Neural progenitor cell (in vitro differentiated cells): Measurements from ENCODE around the gene KIF26B. TPM values are rescaled to one million over a fixed set of nuclear protein-coding genes. Genes with fewer than 3 reads are reported as not detected.

ENCODE experiments used
- DNase-seq: peaks from one replicate; pipeline ENCODE4 v3.0.0-alpha.2; 2016; ENCODE audit warnings: low spot score
- H2AFZ ChIP-seq: fragments of 200-600 bp; sonication (generic); replicated peaks from 2 replicates; pipeline ENCODE4 v1.6.1; 2016; ENCODE audit warnings: antibody characterized with exemption
- H3F3A ChIP-seq: fragments of 200-600 bp; sonication (generic); 2 replicates; pipeline ENCODE4 v1.6.1; 2016; ENCODE audit warnings: antibody characterized with exemption, low read depth
- H3K27ac ChIP-seq: fragments of 200-600 bp; sonication (generic); 2 replicates; pipeline ENCODE4 v1.5.1; 2016; ENCODE audit warnings: mild to moderate bottlenecking
- H3K27me3 ChIP-seq: fragments of 200-600 bp; sonication (generic); 2 replicates; pipeline ENCODE4 v1.6.1; 2016; ENCODE audit warnings: mild to moderate bottlenecking, moderate library complexity
- H3K36me3 ChIP-seq: fragments of 200-600 bp; sonication (generic); 2 replicates; pipeline ENCODE4 v1.5.1; 2016
- H3K4me1 ChIP-seq: fragments of 200-600 bp; sonication (generic); 2 replicates; pipeline ENCODE4 v1.6.1; 2016; ENCODE audit warnings: mixed run types
- H3K4me2 ChIP-seq: fragments of 200-600 bp; sonication (generic); 2 replicates; pipeline ENCODE4 v1.6.1; 2016
- H3K4me3 ChIP-seq: fragments of 200-600 bp; sonication (generic); 2 replicates; pipeline ENCODE4 v1.5.1; 2016
- H3K79me2 ChIP-seq: fragments of 200-600 bp; sonication (generic); 2 replicates; pipeline ENCODE4 v1.6.1; 2016; ENCODE audit warnings: low read depth
- H3K9ac ChIP-seq: fragments of 200-600 bp; sonication (generic); 2 replicates; pipeline ENCODE4 v1.6.1; 2016
- H3K9me3 ChIP-seq: fragments of 200-600 bp; sonication (generic); 2 replicates; pipeline ENCODE4 v1.5.1; 2016; ENCODE audit warnings: low read depth
- H4K20me1 ChIP-seq: fragments of 200-600 bp; sonication (generic); 2 replicates; pipeline ENCODE4 v1.6.1; 2016; ENCODE audit warnings: low read depth
- H3K27ac Mint-ChIP-seq: 3 replicates; pipeline ENCODE4 v1.8.0; 2021; ENCODE audit warnings: mixed read lengths
- H3K27me3 Mint-ChIP-seq: 2 replicates; pipeline ENCODE4 v1.8.0; 2022; ENCODE audit warnings: low read depth, mild to moderate bottlenecking, inconsistent platforms, moderate library complexity, mixed read lengths; ENCODE audit not compliant: insufficient read depth
- H3K36me3 Mint-ChIP-seq: 3 replicates; pipeline ENCODE4 v1.8.0; 2021; ENCODE audit warnings: mixed read lengths
- H3K4me1 Mint-ChIP-seq: 3 replicates; pipeline ENCODE4 v1.8.0; 2021; ENCODE audit warnings: mixed read lengths
- H3K4me3 Mint-ChIP-seq: 3 replicates; pipeline ENCODE4 v1.8.0; 2021; ENCODE audit warnings: mild to moderate bottlenecking, moderate library complexity, mixed read lengths
- H3K9me3 Mint-ChIP-seq: 3 replicates; pipeline ENCODE4 v1.8.0; 2020; ENCODE audit warnings: mixed read lengths
- CTCF ChIP-seq: fragments of 200-600 bp; sonication (generic); IDR thresholded peaks from 2 replicates; pipeline ENCODE4 v1.5.1; 2017; ENCODE audit warnings: antibody characterized with exemption, mild to moderate bottlenecking
- EZH2 ChIP-seq: fragments of 200-600 bp; sonication (generic); IDR thresholded peaks from 2 replicates; pipeline ENCODE4 v1.6.1; 2017; ENCODE audit warnings: antibody characterized with exemption, mild to moderate bottlenecking, moderate library complexity
- EZH2phosphoT487 ChIP-seq: fragments of 200-600 bp; sonication (generic); IDR thresholded peaks from 2 replicates; pipeline ENCODE4 v1.6.1; 2017; ENCODE audit warnings: antibody characterized with exemption
- total RNA-seq: library from RNA; depleted of rRNA; stranded (reverse); fragments of >200 nt; gene quantifications from 2 replicates; pipeline ENCODE4 v1.2.3, GENCODE V29; 2015; ENCODE audit warnings: low replicate concordance

Gene KIF26B
- total RNA-seq, 1 donor from 2014 or later: 0.47 TPM

- peak overlapping the region; percentile 28 for H3K27ac Mint-ChIP-seq
- H2AFZ ChIP-seq: peak overlapping the region; percentile 73
These were observed 58.5 kb downstream of the KIF26B start for GRCh38 chr1:245213066-245213831.

GRCh38 chr1:245215071-245215470, 60.3 kb downstream of the KIF26B start:
- DNase-seq: no peak
- Mint-ChIP-seq H3K27me3 (peaks cover 10% of the 10 kb centered on the region), H3K4me1 (peaks cover 41% of the 10 kb centered on the region), H3K36me3 (peaks cover 2% of the 10 kb centered on the region), H3K9me3 (peaks cover 20% of the 10 kb centered on the region), H3K27ac (peak overlapping the region; percentile 62), H3K4me3 (no peak overlapping the region)
- H3K9ac ChIP-seq: no peak overlapping the region
- peaks cover 30% of the 10 kb centered on the region for H3F3A ChIP-seq
- no peak overlapping the region for H3K4me2 ChIP-seq
- H3K4me1 ChIP-seq: peaks cover 38% of the 10 kb centered on the region
- H3K36me3 ChIP-seq: no peaks in the 10 kb centered on the region
- H3K9me3 ChIP-seq: no peaks in the 10 kb centered on the region
- H4K20me1 ChIP-seq: no peaks in the 10 kb centered on the region
- H2AFZ ChIP-seq: peak overlapping the region; percentile 53
- no peak overlapping the region for H3K27ac ChIP-seq
- H3K27me3 ChIP-seq: no peaks in the 10 kb centered on the region
- no peak overlapping the region for H3K4me3 ChIP-seq
- TF ChIP-seq EZH2phosphoT487: no peak
- no peak for TF ChIP-seq EZH2
- TF ChIP-seq CTCF: no peak
- H3K79me2 ChIP-seq: no peaks in the 10 kb centered on the region

More at GRCh38 chr1:245213066-245213831, 58.5 kb downstream of the KIF26B start:
- Mint-ChIP-seq H3K9me3 (peaks cover 20% of the 10 kb centered on the region), H3K4me1 (peaks cover 38% of the 10 kb centered on the region), H3K27me3 (peaks cover 8% of the 10 kb centered on the region), H3K4me3 (no peak overlapping the region), H3K36me3 (peaks cover 2% of the 10 kb centered on the region)
- H3K27me3 ChIP-seq: no peaks in the 10 kb centered on the region
- H3K4me2 ChIP-seq: no peak overlapping the region
- H3K4me3 ChIP-seq: no peak overlapping the region
- H3F3A ChIP-seq: peaks cover 30% of the 10 kb centered on the region
- H3K36me3 ChIP-seq: no peaks in the 10 kb centered on the region
- peak overlapping the region; percentile 27 for H3K27ac ChIP-seq
- H3K79me2 ChIP-seq: no peaks in the 10 kb centered on the region
- peaks cover 37% of the 10 kb centered on the region for H3K4me1 ChIP-seq
- no peak for DNase-seq
- TF ChIP-seq EZH2phosphoT487: no peak
- TF ChIP-seq CTCF: no peak
- TF ChIP-seq EZH2: no peak
- H3K9me3 ChIP-seq: no peaks in the 10 kb centered on the region
- H4K20me1 ChIP-seq: no peaks in the 10 kb centered on the region
- no peak overlapping the region for H3K9ac ChIP-seq

- Histone ChIP-seq H3K4me2 (peak overlapping the region; percentile 59), H4K20me1 (no peaks in the 10 kb centered on the region), H3K27ac (no peak overlapping the region), H3K36me3 (no peaks in the 10 kb centered on the region), H2AFZ (no peak overlapping the region), H3K9me3 (no peaks in the 10 kb centered on the region), H3K27me3 (no peaks in the 10 kb centered on the region), H3K9ac (no peak overlapping the region), H3F3A (peaks cover 30% of the 10 kb centered on the region), H3K4me3 (no peak overlapping the region), H3K4me1 (peaks cover 49% of the 10 kb centered on the region), H3K79me2 (no peaks in the 10 kb centered on the region)
- TF ChIP-seq EZH2: no peak
- TF ChIP-seq EZH2phosphoT487: no peak
- TF ChIP-seq CTCF: no peak
- Mint-ChIP-seq H3K4me1 (peaks cover 50% of the 10 kb centered on the region), H3K9me3 (peaks cover 20% of the 10 kb centered on the region), H3K36me3 (peaks cover 2% of the 10 kb centered on the region), H3K27ac (peak overlapping the region; percentile 74), H3K4me3 (no peak overlapping the region), H3K27me3 (peaks cover 13% of the 10 kb centered on the region)
- DNase-seq: peak; percentile 65
These were observed 61.8 kb downstream of the KIF26B start for GRCh38 chr1:245216366-245217115.
